ENCODE measurements around the gene SPEN.

DNA sequence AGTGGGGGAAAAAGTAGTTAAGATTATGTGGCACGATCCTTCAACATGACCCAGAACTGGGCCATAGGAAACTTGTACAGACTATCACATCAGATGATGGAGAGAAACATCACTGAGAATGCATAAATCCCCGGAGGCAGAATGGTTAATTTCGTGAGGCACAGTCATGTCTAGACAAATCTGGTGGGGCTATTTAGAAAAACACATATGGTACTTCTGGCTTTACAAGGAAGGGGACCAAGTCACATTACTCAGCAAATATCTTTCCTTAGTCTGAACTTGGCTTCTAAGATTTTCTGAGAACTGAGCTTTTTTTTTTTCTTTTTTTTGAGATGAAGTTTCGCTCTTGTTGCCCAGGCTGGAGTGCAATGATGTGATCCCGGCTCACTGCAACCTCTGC is 30.8 kb upstream of the SPEN start:
- TF ChIP-seq TOE1 (IDR thresholded peaks at IDR 0.05; ENCODE audit: borderline replicate concordance) (no peak), TOE1 (CRISPR knock-in tag; IDR thresholded peaks at IDR 0.05; ENCODE audit: borderline replicate concordance, low read depth) (no peak), XRCC5 (IDR thresholded peaks at IDR 0.05; ENCODE audit: low read depth, low read length) (no peak), POLR2A (conservative IDR thresholded peaks at IDR 0.05) (no peak)
- TF ChIP-seq, protein P1, sequence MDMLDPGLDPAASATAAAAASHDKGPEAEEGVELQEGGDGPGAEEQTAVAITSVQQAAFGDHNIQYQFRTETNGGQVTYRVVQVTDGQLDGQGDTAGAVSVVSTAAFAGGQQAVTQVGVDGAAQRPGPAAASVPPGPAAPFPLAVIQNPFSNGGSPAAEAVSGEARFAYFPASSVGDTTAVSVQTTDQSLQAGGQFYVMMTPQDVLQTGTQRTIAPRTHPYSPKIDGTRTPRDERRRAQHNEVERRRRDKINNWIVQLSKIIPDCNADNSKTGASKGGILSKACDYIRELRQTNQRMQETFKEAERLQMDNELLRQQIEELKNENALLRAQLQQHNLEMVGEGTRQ (CRISPR knock-in tag; IDR thresholded peaks at IDR 0.05), result no peak
- TF ChIP-seq, protein P2, sequence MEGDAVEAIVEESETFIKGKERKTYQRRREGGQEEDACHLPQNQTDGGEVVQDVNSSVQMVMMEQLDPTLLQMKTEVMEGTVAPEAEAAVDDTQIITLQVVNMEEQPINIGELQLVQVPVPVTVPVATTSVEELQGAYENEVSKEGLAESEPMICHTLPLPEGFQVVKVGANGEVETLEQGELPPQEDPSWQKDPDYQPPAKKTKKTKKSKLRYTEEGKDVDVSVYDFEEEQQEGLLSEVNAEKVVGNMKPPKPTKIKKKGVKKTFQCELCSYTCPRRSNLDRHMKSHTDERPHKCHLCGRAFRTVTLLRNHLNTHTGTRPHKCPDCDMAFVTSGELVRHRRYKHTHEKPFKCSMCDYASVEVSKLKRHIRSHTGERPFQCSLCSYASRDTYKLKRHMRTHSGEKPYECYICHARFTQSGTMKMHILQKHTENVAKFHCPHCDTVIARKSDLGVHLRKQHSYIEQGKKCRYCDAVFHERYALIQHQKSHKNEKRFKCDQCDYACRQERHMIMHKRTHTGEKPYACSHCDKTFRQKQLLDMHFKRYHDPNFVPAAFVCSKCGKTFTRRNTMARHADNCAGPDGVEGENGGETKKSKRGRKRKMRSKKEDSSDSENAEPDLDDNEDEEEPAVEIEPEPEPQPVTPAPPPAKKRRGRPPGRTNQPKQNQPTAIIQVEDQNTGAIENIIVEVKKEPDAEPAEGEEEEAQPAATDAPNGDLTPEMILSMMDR (IDR thresholded peaks at IDR 0.05 in 2 of 3, conservative IDR thresholded peaks at IDR 0.05 in 1 of 3; ENCODE audit: insufficient read depth in 2 of 3, low read depth in 1 of 3, low read length in 3 of 3), result no peak

Measured in K562 (cell line).